HL-60 (cell line): ENCODE measurements around the gene HIRA.

Source experiments
- CTCF ChIP-seq: IDR thresholded peaks from one replicate; pipeline ENCODE4 v1.5.1; 2011; ENCODE audit warnings: low read length, control low read depth, inconsistent platforms; ENCODE audit not compliant: insufficient read depth
- GABPA ChIP-seq: IDR thresholded peaks from 2 replicates; pipeline ENCODE4 v1.6.1; 2012; ENCODE audit warnings: low read depth
- REST ChIP-seq: IDR thresholded peaks from 2 replicates; pipeline ENCODE4 v1.6.1; 2012; ENCODE audit warnings: low read depth; ENCODE audit not compliant: insufficient replicate concordance

DNA sequence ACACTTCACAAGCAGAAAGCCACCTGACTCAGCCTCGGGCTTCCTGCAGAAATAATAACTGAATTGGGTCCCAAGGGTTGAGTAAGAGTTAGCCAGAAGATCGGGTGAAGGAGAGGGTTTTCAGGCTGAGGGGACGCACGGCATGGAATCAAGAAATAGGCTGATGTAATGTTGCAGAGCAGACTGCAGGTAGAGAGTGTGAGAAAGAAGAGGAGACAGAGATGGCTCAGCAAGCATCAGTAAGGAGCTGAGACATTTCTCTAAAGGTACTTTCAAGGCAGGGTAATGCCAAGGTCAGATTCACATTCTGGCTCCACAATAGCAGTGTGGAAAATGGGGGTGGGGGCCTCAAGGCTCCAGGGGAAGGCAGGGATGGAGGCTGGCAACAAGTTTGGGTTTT, 18.6 kb downstream of the HIRA start:
- no peak for TF ChIP-seq CTCF
- TF ChIP-seq REST = no peak
- no peak for TF ChIP-seq GABPA
